ENCODE results near the gene MAPT. TPM values are rescaled to one million over a fixed set of nuclear protein-coding genes. Genes with fewer than 3 reads are reported as not detected.

MAPT gene
- total and polyA plus RNA-seq, 2 of the 4 experiments (the other 2 are of a cell fraction), result 0.18 to 0.19 TPM

DNA sequence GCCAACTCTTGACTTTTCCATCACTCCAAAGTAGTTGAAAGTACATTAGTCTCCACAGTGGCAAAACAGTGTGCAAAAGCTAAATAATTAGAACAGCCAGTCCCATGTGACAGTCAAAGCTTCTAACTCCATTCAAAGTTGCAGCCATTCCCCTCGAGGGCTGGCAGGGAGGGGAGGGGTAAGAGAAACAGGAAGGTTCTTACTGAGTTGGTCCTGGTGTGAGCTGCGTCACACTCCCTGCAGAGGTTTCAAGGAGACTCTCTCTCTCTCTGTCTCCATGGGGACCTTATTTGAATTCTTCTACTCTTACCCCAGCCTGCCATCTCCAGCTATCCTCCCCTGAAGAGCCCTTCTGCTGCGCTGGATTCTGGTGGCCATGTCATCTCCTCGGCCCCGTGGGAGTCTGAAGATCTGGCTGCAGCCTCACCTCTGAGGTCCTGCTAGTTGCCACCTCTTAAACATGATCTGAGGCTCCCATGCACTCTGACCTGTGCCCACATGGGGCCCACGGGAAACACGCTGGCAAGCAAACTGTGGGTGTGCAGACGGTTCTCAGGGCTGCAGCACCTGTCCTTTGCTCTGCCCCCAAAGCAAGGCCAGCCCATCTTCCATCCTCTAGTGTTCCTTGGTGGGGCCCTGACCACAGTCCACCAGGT lies 81.4 kb downstream of the MAPT start:
- no peak for ATAC-seq (ENCODE audit: low read depth)
- Histone ChIP-seq H4K8ac (ENCODE audit: low read depth in 2 of 2, low read length in 2 of 2) (no peak overlapping the region), H3K56ac (ENCODE audit: extremely low read depth, insufficient read depth, low read length) (no peak overlapping the region), H3K4me3 (ENCODE audit: insufficient read depth, low read depth, low read length) (no peak overlapping the region), H3K4me1 (ENCODE audit: control insufficient read depth, insufficient read depth, low read length) (no peaks in the 10 kb centered on the region), H3K9ac (ENCODE audit: low read depth, low read length) (no peak overlapping the region), H3K4me2 (ENCODE audit: low read depth, low read length) (no peak overlapping the region), H3K27ac (ENCODE audit: insufficient read depth, low read length) (no peak overlapping the region), H3K9me1 (ENCODE audit: insufficient read depth, low read length) (no peaks in the 10 kb centered on the region), H4K91ac (ENCODE audit: insufficient read depth, low read depth, low read length) (no peak overlapping the region), H3K18ac (ENCODE audit: low read depth, low read length) (no peak overlapping the region), H2AK5ac (ENCODE audit: low read depth, low read length) (no peak overlapping the region), H3K23ac (ENCODE audit: low read depth, low read length) (no peak overlapping the region), H3K79me1 (ENCODE audit: low read depth in 1 of 2, low read length in 2 of 2) (no peaks in the 10 kb centered on the region), H3K14ac (replicated peaks; ENCODE audit: low read depth, low read length) (no peak overlapping the region), H4K5ac (ENCODE audit: low read depth, low read length) (no peak overlapping the region), H2BK120ac (ENCODE audit: low read depth, low read length) (no peak overlapping the region), H3K4ac (ENCODE audit: low read depth, low read length) (no peak overlapping the region), H4K20me1 (ENCODE audit: insufficient read depth, low read length) (no peaks in the 10 kb centered on the region), H2BK5ac (ENCODE audit: low read depth, low read length, poor library complexity, severe bottlenecking) (no peak overlapping the region), H3K27me3 (ENCODE audit: control insufficient read depth, insufficient read depth, low read length) (peaks cover 38% of the 10 kb centered on the region), H2BK15ac (ENCODE audit: low read depth, low read length) (no peak overlapping the region), H2BK20ac (ENCODE audit: low read depth, low read length) (no peak overlapping the region), H2AK9ac (replicated peaks; ENCODE audit: low read depth, low read length, poor library complexity) (no peak overlapping the region), H3K9me3 (ENCODE audit: control insufficient read depth, insufficient read depth, low read length) (0 out of 2 replicates have a peak, but pooled peaks cover 2% of the 10 kb centered on the region), H3K36me3 (ENCODE audit: control insufficient read depth, insufficient read depth, low read length) (no peaks in the 10 kb centered on the region), H2AFZ (replicated peaks; ENCODE audit: low read length, poor library complexity) (no peak overlapping the region)
- POLR2A ChIA-PET (ENCODE audit: unreplicated experiment), result no interaction called here
- dilution Hi-C loops (cut with HindIII; ENCODE audit: low sequenced_read_pairs, unreplicated experiment), result no loop called here
- 69% methylated on average over 5 of the region's 8 CpGs; no CpG with 5 or more reads in 1 of the 2 experiments for WGBS, 2 experiments (ENCODE audit: extremely low coverage in 2 of 2, insufficient read length in 1 of 2)
- intact Hi-C loops (cut with micrococcal nuclease), result no loop called here
- no peak for TF ChIP-seq BHLHE40 (IDR thresholded peaks at IDR 0.05; ENCODE audit: low read depth, low read length)
- BruUV-seq (replicated peaks), result no TSS peak
- no peak for DNase-seq
- in situ Hi-C loops (cut with MboI; ENCODE audit: low sequenced_read_pairs), result no loop called here
- CTCF ChIA-PET, result no interaction called here

Data from IMR-90 (cell line).